H1 (cell line): ENCODE results near the gene IPO11. TPM values are rescaled to one million over a fixed set of nuclear protein-coding genes. Genes with fewer than 3 reads are reported as not detected.

Experiments
- CTCF ChIA-PET: fragments of 300-600 bp; sonication (Branson Sonifier 250); formaldehyde crosslinking; loops from one replicate; lab custom pipeline; 2021; ENCODE audit not compliant: partially characterized antibody; lab: Charles Lee
- POLR2A ChIA-PET: fragments of 300-600 bp; sonication (Branson Sonifier 250); formaldehyde crosslinking; loops from one replicate; lab custom pipeline; 2021; ENCODE audit warnings: inconsistent platforms; ENCODE audit not compliant: partially characterized antibody; lab: Charles Lee
- DNase-seq, 2 experiments: peaks; one replicate each; pipeline versions ENCODE4 v3.0.0 to v3.0.0-alpha.2; 2010 to 2022; ENCODE audit warnings: low spot score in 2 of 2, low read depth in 1 of 2, mixed read lengths in 1 of 2
- FAIRE-seq: peaks from 2 replicates; lab custom pipeline; 2011; peaks lifted over from hg19 to GRCh38; lab: Jason Lieb, UNC
- H2AFZ ChIP-seq: 2 replicates; pipeline ENCODE4 v1.8.1; 2012; ENCODE audit warnings: low read length, inconsistent platforms
- H2AK5ac ChIP-seq: 2 replicates; pipeline ENCODE4 v1.6.1; 2013; ENCODE audit warnings: low read depth, low read length
- H2BK120ac ChIP-seq: replicated peaks from 2 replicates; pipeline ENCODE3; 2013; ENCODE audit warnings: low read depth, low read length, inconsistent platforms
- H2BK12ac ChIP-seq: 2 replicates; pipeline ENCODE4 v1.6.1; 2013; ENCODE audit warnings: low read depth, low read length
- H2BK15ac ChIP-seq: 2 replicates; pipeline ENCODE4 v1.6.1; 2013; ENCODE audit warnings: low read length
- H2BK20ac ChIP-seq: 2 replicates; pipeline ENCODE4 v1.6.1; 2013; ENCODE audit warnings: low read length
- H2BK5ac ChIP-seq: 2 replicates; pipeline ENCODE4 v1.6.1; 2013; ENCODE audit warnings: low read depth, low read length
- H3K14ac ChIP-seq: 2 replicates; pipeline ENCODE4 v1.6.1; 2013; ENCODE audit warnings: inconsistent platforms; ENCODE audit not compliant: insufficient read length
- H3K18ac ChIP-seq: 2 replicates; pipeline ENCODE4 v1.6.1; 2013; ENCODE audit warnings: low read length; ENCODE audit errors: extremely low read depth
- H3K23ac ChIP-seq: 2 replicates; pipeline ENCODE4 v1.6.1; 2013; ENCODE audit warnings: inconsistent platforms; ENCODE audit not compliant: insufficient read length
- H3K23me2 ChIP-seq: 2 replicates; pipeline ENCODE4 v1.6.1; 2013; ENCODE audit warnings: low read depth, low read length
- H3K27ac ChIP-seq: 2 replicates; pipeline ENCODE4 v1.6.1; 2011; ENCODE audit warnings: low read depth, low read length, inconsistent platforms
- H3K27me3 ChIP-seq, 4 experiments: replicated peaks in 1 of 4; 1 replicate in 1 of 4; 2 replicates in 3 of 4; pipeline versions ENCODE4 v1.6.1 to v1.8.1; 2011 to 2013; ENCODE audit warnings: low read length in 3 of 4, mild to moderate bottlenecking in 3 of 4, inconsistent platforms in 2 of 4, mixed read lengths in 2 of 4, moderate library complexity in 1 of 4; ENCODE audit not compliant: control insufficient read depth in 3 of 4, insufficient read depth in 3 of 4; ENCODE audit errors: extremely low read depth in 1 of 4
- H3K36me3 ChIP-seq, 4 experiments: 2 replicates each; pipeline versions ENCODE4 v1.6.1 to v1.8.1; 2011 to 2013; ENCODE audit warnings: mild to moderate bottlenecking in 4 of 4, low read length in 3 of 4, moderate library complexity in 2 of 4, control low read depth in 1 of 4, inconsistent platforms in 1 of 4; ENCODE audit not compliant: insufficient read depth in 4 of 4, control insufficient read depth in 2 of 4
- H3K4ac ChIP-seq: replicated peaks from 2 replicates; pipeline ENCODE3; 2013; ENCODE audit warnings: low read length, low read depth, mixed read lengths, inconsistent platforms; ENCODE audit not compliant: insufficient read length
- H3K4me1 ChIP-seq, 4 experiments: replicated peaks in 1 of 4; 1 replicate in 1 of 4; 2 replicates in 3 of 4; pipeline versions ENCODE4 v1.6.1 to v1.8.1; 2011 to 2013; ENCODE audit warnings: low read length in 3 of 4, inconsistent platforms in 2 of 4, mixed read lengths in 1 of 4; ENCODE audit not compliant: insufficient read depth in 4 of 4, control insufficient read depth in 3 of 4
- H3K4me2 ChIP-seq, 2 experiments: 2 replicates each; pipeline versions ENCODE4 v1.6.1 to v1.8.1; 2011 to 2013; ENCODE audit warnings: low read depth in 2 of 2, low read length in 2 of 2, control low read depth in 1 of 2, inconsistent platforms in 1 of 2, mild to moderate bottlenecking in 1 of 2; ENCODE audit not compliant: insufficient read depth in 1 of 2
- H3K4me3 ChIP-seq, 4 experiments: fragments of 200-600, 300-600 bp in 1 of 4; sonication (generic), shearing (Covaris generic), sonication (Bioruptor Twin) in 1 of 4; 2 replicates each; pipeline versions ENCODE4 v1.5.1 to v1.8.1; 2011 to 2016; ENCODE audit warnings: low read length in 4 of 4, low read depth in 3 of 4, control low read depth in 2 of 4, inconsistent platforms in 2 of 4, mild to moderate bottlenecking in 2 of 4, mixed read lengths in 1 of 4, moderate library complexity in 1 of 4; ENCODE audit not compliant: insufficient read depth in 2 of 4; ENCODE audit errors: extremely low read depth in 1 of 4
- H3K56ac ChIP-seq: replicated peaks from 2 replicates; pipeline ENCODE3; 2013; ENCODE audit warnings: low read depth, mild to moderate bottlenecking, mixed read lengths, low read length, inconsistent platforms; ENCODE audit not compliant: insufficient read length
- H3K79me1 ChIP-seq: 2 replicates; pipeline ENCODE4 v1.6.1; 2013; ENCODE audit warnings: low read depth, low read length, control low read depth
- H3K79me2 ChIP-seq, 2 experiments: 2 replicates each; pipeline versions ENCODE4 v1.6.1 to v1.8.1; 2012 to 2013; ENCODE audit warnings: low read length in 2 of 2, mild to moderate bottlenecking in 2 of 2, inconsistent platforms in 1 of 2; ENCODE audit not compliant: insufficient read depth in 2 of 2, control insufficient read depth in 1 of 2
- H3K9ac ChIP-seq, 4 experiments: replicated peaks in 1 of 4; 1 replicate in 1 of 4; 2 replicates in 3 of 4; pipeline versions ENCODE4 v1.6.1 to v1.8.1; 2011 to 2013; ENCODE audit warnings: low read depth in 3 of 4, low read length in 3 of 4, control low read depth in 2 of 4, mild to moderate bottlenecking in 2 of 4, moderate library complexity in 2 of 4, inconsistent platforms in 1 of 4; ENCODE audit errors: extremely low read depth in 1 of 4
- H3K9me3 ChIP-seq, 2 experiments: 2 replicates each; pipeline versions ENCODE4 v1.6.1 to v1.8.1; 2012 to 2013; ENCODE audit warnings: mild to moderate bottlenecking in 2 of 2, moderate library complexity in 2 of 2, control low read depth in 1 of 2, inconsistent platforms in 1 of 2, low read depth in 1 of 2, low read length in 1 of 2, mixed read lengths in 1 of 2; ENCODE audit not compliant: insufficient read depth in 2 of 2
- H4K20me1 ChIP-seq, 2 experiments: replicated peaks in 1 of 2; 2 replicates each; pipeline versions ENCODE3 to v1.8.1; 2011 to 2013; ENCODE audit warnings: inconsistent platforms in 2 of 2, low read length in 2 of 2, mild to moderate bottlenecking in 1 of 2; ENCODE audit not compliant: insufficient read depth in 2 of 2, control insufficient read depth in 1 of 2
- H4K5ac ChIP-seq: 2 replicates; pipeline ENCODE4 v1.6.1; 2013; ENCODE audit warnings: low read length, low read depth, mixed read lengths, inconsistent platforms; ENCODE audit not compliant: insufficient read length
- H4K8ac ChIP-seq: 2 replicates; pipeline ENCODE4 v1.8.0; 2013; ENCODE audit warnings: mild to moderate bottlenecking, moderate library complexity, low read length, inconsistent platforms; ENCODE audit not compliant: insufficient read depth; ENCODE audit errors: extremely low read depth
- H4K91ac ChIP-seq: replicated peaks from 2 replicates; pipeline ENCODE3; 2013; ENCODE audit warnings: low read length, mixed read lengths, inconsistent platforms; ENCODE audit not compliant: insufficient read length
- ASH2L ChIP-seq: fragments of 200-600, 300-600 bp; sonication (generic); IDR thresholded peaks from one replicate; pipeline ENCODE4 v1.7.1; 2017; ENCODE audit warnings: low read length
- EZH2 ChIP-seq: fragments of 200-600 bp; sonication (generic); IDR thresholded peaks from 2 replicates; pipeline ENCODE4 v1.7.1; 2012; ENCODE audit warnings: low read depth, mild to moderate bottlenecking, moderate library complexity, low read length, inconsistent platforms; ENCODE audit not compliant: severe bottlenecking
- HDAC6 ChIP-seq: IDR thresholded peaks from one replicate; pipeline ENCODE4 v1.7.1; 2012; ENCODE audit warnings: low read depth, mild to moderate bottlenecking, inconsistent platforms, low read length, moderate library complexity
- JUN ChIP-seq: IDR thresholded peaks from 2 replicates; pipeline ENCODE4 v1.6.1; 2011; ENCODE audit warnings: low read depth, mild to moderate bottlenecking, improper control_type of control experiment, low read length
- KDM5A ChIP-seq: fragments of 200-600 bp; IDR thresholded peaks from 2 replicates; pipeline ENCODE4 v1.7.1; 2012; ENCODE audit warnings: mild to moderate bottlenecking, low read length, inconsistent platforms, mixed read lengths
- POLR2AphosphoS5 ChIP-seq: IDR thresholded peaks from 2 replicates; pipeline ENCODE4 v1.6.1; 2011; ENCODE audit warnings: low read depth, low read length
- SAP30 ChIP-seq: fragments of 300-600 bp; sonication (generic); IDR thresholded peaks from 2 replicates; pipeline ENCODE4 v1.7.1; 2012; ENCODE audit warnings: low read length, moderate library complexity, mild to moderate bottlenecking, inconsistent platforms; ENCODE audit not compliant: insufficient read depth, insufficient replicate concordance
- SIRT6 ChIP-seq: IDR thresholded peaks from one replicate; pipeline ENCODE4 v1.7.1; 2012; ENCODE audit warnings: low read length, inconsistent platforms
- SP2 ChIP-seq: IDR thresholded peaks from 2 replicates; pipeline ENCODE4 v1.6.1; 2012; ENCODE audit warnings: mild to moderate bottlenecking, low read length, inconsistent platforms
- TAF7 ChIP-seq: optimal IDR thresholded peaks from 2 replicates; pipeline ENCODE3; 2011; ENCODE audit warnings: low read depth, mild to moderate bottlenecking, inconsistent platforms, low read length, moderate library complexity, borderline replicate concordance
- TBP ChIP-seq: IDR thresholded peaks from 2 replicates; pipeline ENCODE4 v1.6.1; 2011; ENCODE audit warnings: low read depth, low read length, improper control_type of control experiment
- TEAD4 ChIP-seq: IDR thresholded peaks from 2 replicates; pipeline ENCODE4 v1.6.1; 2012; ENCODE audit warnings: low read depth, low read length, inconsistent platforms, mixed read lengths
- WGBS, 2 experiments: shearing (Covaris generic) in 1 of 2; methylation state at CpG; one replicate each; pipeline versions ENCODE4 v1.1.6 to v1.1.7; 2013 to 2015; ENCODE audit warnings: low lambda C conversion rate in 2 of 2, mixed read lengths in 2 of 2, inconsistent platforms in 1 of 2, low coverage in 1 of 2, missing lambda C conversion rate in 1 of 2; ENCODE audit not compliant: insufficient replicate concordance in 2 of 2, insufficient coverage in 1 of 2, insufficient read length in 1 of 2; ENCODE audit errors: extremely low coverage in 1 of 2, missing lambda C conversion rate in 1 of 2; 5-methylcytosine and 5-hydroxymethylcytosine counted together
- polyA plus RNA-seq, 7 experiments: library from polyadenylated mRNA; depleted of rRNA in 3 of 7; stranded (reverse) in 5 of 7; unstranded in 2 of 7; fragments of >200 nt in 5 of 7; fragments of 200-250 nt in 2 of 7; gene quantifications; 1 replicate in 5 of 7; 2 replicates in 1 of 7; 4 replicates in 1 of 7; pipeline versions ENCODE4 v1.2.1 to v1.2.3, GENCODE V29; 2011 to 2013; ENCODE audit warnings: missing spikeins in 2 of 7, mixed read lengths in 2 of 7
- total RNA-seq: library from RNA; stranded (reverse); fragmentation: NEBNext Ultra II Directional; extraction: Animal tissue kit (Norgen Biotek cat#: 25700); gene quantifications from 2 replicates; pipeline ENCODE4 v1.2.1, GENCODE V29; 2021
- TF ChIP-seq, protein P1 (sequence below), 3 experiments: IDR thresholded peaks; 1 replicate in 2 of 3; 2 replicates in 1 of 3; pipeline versions ENCODE4 v1.5.1 to v1.6.1; 2011; ENCODE audit warnings: low read length in 3 of 3, mild to moderate bottlenecking in 3 of 3, inconsistent platforms in 2 of 3, low read depth in 1 of 3, moderate library complexity in 1 of 3; ENCODE audit not compliant: insufficient read depth in 1 of 3; ENCODE audit errors: control extremely low read depth in 1 of 3

The IPO11 gene
- total and polyA plus RNA-seq, 2 of the 8 experiments (the other 6 are each of a cell fraction or from before 2014, with no cell fraction given): 23.6 to 64.4 TPM

DNA sequence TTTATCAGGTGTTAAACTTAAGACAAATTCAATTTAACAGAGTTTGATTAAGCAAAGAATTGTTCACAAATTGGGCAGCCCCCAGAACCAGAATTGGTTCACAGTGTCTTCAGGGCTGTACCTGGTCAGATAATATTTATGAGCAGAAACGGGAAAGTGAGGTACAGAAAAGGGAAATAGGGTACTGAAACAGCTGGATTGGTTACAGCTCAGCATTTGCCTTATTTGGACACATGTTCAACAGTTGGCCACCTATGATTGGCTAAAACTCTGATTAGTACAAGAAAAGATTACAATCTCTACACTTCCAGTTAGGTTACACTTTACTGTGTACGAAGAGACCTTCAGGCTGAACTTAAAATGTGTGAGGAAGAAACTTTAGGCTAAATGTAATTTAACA, 184.8 kb downstream of the IPO11 start:
- Histone ChIP-seq H3K27me3 (no peaks in the 10 kb centered on the region), H3K4me1 (peaks cover 0 to 10% (median 0%) of the 10 kb centered on the region in 4 experiments; a peak in 2 of 7 replicates), H3K23me2 (no peaks in the 10 kb centered on the region), H3K4ac (no peak overlapping the region), H2BK5ac (no peak overlapping the region), H3K14ac (no peak overlapping the region), H2AK5ac (no peak overlapping the region), H4K8ac (no peak overlapping the region), H3K4me3 (no peak overlapping the region), H3K56ac (no peak overlapping the region), H3K9ac (no peak overlapping the region), H2BK12ac (no peak overlapping the region), H3K18ac (no peak overlapping the region), H2AFZ (no peak overlapping the region), H2BK120ac (no peak overlapping the region), H2BK20ac (no peak overlapping the region), H3K4me2 (no peak overlapping the region), H3K9me3 (no peaks in the 10 kb centered on the region), H2BK15ac (no peak overlapping the region), H3K23ac (no peak overlapping the region), H3K79me1 (no peaks in the 10 kb centered on the region), H3K27ac (no peak overlapping the region), H4K20me1 (no peaks in the 10 kb centered on the region), H4K5ac (no peak overlapping the region), H3K79me2 (no peaks in the 10 kb centered on the region), H3K36me3 (no peaks in the 10 kb centered on the region; a peak in 1 of 8 replicates), H4K91ac (no peak overlapping the region)
- FAIRE-seq (no peak), DNase-seq (no peak)
- ChIA-PET POLR2A (no interaction called here), CTCF (no interaction called here)
- 97% methylated on average over 2 of the region's 2 CpGs; no CpG with 5 or more reads in 1 of the 2 experiments for WGBS, 2 experiments
- TF ChIP-seq EZH2 (no peak), SAP30 (no peak), SIRT6 (no peak), TBP (no peak), HDAC6 (no peak), SP2 (no peak), TAF7 (no peak), ASH2L (no peak), JUN (no peak), TEAD4 (no peak), POLR2AphosphoS5 (no peak), KDM5A (no peak)
- TF ChIP-seq, protein P1, sequence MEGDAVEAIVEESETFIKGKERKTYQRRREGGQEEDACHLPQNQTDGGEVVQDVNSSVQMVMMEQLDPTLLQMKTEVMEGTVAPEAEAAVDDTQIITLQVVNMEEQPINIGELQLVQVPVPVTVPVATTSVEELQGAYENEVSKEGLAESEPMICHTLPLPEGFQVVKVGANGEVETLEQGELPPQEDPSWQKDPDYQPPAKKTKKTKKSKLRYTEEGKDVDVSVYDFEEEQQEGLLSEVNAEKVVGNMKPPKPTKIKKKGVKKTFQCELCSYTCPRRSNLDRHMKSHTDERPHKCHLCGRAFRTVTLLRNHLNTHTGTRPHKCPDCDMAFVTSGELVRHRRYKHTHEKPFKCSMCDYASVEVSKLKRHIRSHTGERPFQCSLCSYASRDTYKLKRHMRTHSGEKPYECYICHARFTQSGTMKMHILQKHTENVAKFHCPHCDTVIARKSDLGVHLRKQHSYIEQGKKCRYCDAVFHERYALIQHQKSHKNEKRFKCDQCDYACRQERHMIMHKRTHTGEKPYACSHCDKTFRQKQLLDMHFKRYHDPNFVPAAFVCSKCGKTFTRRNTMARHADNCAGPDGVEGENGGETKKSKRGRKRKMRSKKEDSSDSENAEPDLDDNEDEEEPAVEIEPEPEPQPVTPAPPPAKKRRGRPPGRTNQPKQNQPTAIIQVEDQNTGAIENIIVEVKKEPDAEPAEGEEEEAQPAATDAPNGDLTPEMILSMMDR (IDR thresholded peaks at IDR 0.05; ENCODE audit: control extremely low read depth in 1 of 3, insufficient read depth in 1 of 3, low read depth in 1 of 3, low read length in 3 of 3): no peak
